GM19025 (cell line): ENCODE data around the gene KMT2B.

Experiments used
- ATAC-seq: cut with Tn5 transposase; IDR thresholded peaks from one replicate; pipeline ENCODE4 v1.9.1; 2021; ENCODE audit warnings: mild to moderate bottlenecking, low read depth, moderate library complexity; ENCODE audit not compliant: unreplicated experiment

The KMT2B gene

DNA sequence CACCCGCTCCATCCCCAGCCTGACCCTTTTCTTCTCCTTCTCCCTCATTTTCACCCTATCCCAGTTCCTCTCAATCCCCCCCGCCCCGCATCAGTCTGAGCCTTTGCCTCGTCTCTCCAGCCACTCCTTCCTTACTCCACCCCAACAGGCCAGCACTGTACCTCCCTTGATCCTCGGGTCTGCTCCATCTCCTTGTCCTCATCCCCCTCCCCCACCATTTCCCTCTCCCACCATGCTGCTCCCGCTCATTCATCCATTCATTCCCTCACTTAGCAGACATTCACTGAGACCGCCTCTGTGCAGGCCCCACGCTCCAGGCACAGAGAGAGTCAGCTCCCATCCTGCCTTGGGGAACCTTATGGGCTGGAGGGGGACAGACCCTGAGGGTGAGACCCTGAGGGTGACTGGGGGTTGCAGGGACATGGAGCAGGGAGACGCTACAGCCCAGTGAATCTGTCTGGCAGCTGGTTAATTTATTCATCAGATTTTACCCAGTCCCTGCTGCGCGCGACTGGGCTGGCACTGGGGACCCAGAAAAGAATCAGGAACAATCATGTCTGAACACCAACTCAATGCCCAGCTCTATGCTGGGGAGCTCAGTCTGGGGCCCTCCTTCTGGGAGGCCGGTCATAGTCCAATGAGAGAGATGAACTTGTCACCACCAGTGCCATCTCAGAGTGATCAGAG, 58.4 kb downstream of the KMT2B start:
- ATAC-seq, result no peak

DNA sequence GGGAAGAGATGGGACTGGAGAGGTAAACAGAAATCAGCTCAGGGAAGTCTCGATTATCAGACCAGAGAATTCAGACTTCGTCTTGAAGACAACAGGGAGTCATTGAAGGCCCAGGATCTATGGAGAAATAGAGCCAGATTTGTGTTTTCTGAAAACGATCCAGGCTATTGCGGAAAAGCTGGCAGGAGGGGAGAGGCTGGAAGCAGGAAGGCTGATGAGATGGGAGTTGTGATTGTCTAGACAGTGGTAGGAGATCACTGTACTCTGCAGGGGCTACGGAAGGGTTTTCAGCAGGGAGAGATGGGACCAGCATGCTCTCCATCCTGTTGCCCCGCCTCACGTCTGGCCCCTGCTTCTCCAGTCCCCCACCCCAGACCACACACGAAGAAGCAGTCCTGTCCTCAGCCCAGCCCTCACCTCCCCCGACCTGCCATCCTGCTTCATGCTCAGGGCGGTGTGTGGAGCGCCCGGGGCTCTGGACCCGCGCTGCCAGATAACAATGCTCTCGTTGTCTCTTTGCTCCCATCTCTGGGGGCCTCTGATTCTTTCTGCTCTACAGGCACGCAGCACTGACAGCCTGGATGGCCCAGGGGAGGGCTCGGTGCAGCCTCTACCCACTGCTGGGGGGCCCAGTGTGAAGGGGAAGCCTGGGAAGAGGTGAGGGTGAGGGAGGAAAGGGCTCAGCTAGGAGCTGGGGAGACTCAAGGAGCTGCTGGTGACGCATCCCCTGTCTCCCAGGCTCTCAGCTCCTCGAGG, 59.5 kb downstream of the KMT2B start:
- no peak for ATAC-seq

GRCh38 chr19:35777961-35778360, 60.2 kb downstream of the KMT2B start:
- ATAC-seq, result no peak

GRCh38 chr19:35779033-35779432, 61.2 kb downstream of the KMT2B start:
- no peak for ATAC-seq

DNA sequence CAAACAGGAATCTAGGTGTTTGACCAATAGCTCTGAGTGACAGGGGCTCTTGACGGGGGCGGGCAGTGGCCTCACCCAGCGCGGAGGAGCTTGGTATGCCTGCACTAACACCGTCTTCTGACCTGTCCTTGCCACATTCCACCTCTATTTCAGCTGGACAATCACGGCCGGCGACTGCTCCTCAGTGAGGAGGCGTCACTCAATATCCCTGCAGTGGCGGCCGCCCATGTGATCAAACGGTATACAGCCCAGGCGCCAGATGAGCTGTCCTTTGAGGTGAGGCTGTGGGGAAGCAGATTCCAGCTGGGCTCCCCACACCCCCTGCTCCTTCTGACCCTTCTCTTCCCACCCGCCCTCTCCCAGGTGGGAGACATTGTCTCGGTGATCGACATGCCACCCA, 62.3 kb downstream of the KMT2B start:
- no peak for ATAC-seq

- ATAC-seq, result no peak
Observed at GRCh38 chr19:35780717-35781116, 62.9 kb downstream of the KMT2B start.

DNA sequence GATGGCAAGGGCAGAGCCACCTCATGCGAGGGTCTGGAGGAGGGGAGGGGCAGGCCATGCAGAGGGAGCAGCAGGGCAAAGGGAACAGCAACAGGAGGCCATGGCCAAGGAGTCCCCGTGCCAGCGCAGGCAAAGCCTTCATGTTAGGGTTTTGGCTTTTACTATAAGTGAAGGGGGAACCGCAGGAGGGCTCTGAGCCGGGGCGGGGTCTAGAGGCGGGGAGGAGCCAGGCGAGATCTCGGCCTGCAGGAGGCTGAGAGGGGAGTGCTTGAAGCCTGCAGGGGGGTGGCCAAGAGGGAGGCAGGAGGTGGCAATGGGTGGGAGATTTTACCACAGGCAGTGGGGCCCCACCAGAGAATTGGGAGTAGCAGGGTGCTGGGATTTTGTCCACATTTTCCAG, 63.8 kb downstream of the KMT2B start:
- ATAC-seq, result no peak

GRCh38 chr19:35782589-35782988, 64.8 kb downstream of the KMT2B start:
- no peak for ATAC-seq

GRCh38 chr19:35783469-35784434, 65.9 kb downstream of the KMT2B start:
- ATAC-seq, result no peak

- no peak for ATAC-seq
Observed at GRCh38 chr19:35784503-35785338, 66.9 kb downstream of the KMT2B start.

DNA sequence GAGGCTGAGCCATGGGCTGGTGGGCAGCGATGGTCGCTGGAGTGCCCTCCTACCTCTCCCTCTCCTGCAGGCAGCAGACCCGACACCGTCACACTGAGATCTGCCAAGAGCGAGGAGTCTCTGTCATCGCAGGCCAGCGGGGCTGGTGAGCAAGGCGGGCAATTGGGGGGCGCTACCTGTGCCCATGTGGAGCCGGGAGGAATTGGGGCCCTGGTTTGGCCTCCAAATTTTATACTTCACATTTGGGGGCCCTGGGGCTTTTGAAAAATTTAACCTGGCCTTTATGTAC, 67.5 kb downstream of the KMT2B start:
- no peak for ATAC-seq

DNA sequence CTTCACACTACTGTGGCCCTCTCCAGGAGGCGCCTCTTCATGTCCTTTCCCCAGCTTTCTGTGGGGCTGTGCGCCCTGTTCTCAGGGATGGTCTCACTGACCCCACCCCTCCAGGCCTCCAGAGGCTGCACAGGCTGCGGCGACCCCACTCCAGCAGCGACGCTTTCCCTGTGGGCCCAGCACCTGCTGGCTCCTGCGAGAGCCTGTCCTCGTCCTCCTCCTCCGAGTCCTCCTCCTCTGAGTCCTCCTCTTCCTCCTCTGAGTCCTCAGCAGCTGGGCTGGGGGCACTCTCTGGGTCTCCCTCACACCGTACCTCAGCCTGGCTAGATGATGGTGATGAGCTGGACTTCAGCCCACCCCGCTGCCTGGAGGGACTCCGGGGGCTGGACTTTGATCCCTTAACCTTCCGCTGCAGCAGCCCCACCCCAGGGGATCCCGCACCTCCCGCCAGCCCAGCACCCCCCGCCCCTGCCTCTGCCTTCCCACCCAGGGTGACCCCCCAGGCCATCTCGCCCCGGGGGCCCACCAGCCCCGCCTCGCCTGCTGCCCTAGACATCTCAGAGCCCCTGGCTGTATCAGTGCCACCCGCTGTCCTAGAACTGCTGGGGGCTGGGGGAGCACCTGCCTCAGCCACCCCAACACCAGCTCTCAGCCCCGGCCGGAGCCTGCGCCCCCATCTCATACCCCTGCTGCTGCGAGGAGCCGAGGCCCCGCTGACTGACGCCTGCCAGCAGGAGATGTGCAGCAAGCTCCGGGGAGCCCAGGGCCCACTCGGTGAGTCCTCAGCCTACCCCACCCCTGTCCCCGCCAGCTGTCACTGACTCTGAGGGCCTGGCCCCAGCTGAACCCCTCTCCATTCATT, 68.7 kb downstream of the KMT2B start:
- ATAC-seq, result no peak

GRCh38 chr19:35787227-35787799, 69.5 kb downstream of the KMT2B start:
- no peak for ATAC-seq
